Measurements from ENCODE around the gene SPATA24. TPM values are rescaled to one million over a fixed set of nuclear protein-coding genes. Genes with fewer than 3 reads are reported as not detected.

SPATA24 gene
- total and polyA plus RNA-seq, 10 donors: 2.1 to 9.5 (median 4.3) TPM

DNA sequence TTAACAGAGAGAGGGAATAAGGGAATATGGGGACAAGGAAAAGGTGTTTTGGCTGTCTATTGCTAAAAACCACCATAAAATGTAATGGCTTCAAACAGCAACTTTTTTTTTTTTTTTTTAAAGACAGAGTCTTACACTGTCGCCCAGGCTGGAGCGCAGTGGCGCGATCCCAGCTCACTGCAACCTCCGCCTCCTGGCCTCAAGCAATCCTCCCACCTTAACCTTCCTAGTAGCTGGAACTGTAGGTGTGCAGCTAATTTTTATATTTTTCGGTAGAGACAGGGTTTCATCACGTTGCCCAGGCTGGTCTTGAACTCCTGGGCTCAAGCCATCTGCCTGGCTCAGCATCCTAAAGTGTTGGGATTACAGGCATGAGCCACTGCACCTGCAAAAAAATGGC, 4.3 kb upstream of the SPATA24 start:
- intact Hi-C loops (cut with DNase I; ENCODE audit: low total_unique reads): no loop called here
- 92 to 95% (median 94%) methylated on average over 7 of the region's 7 CpGs for WGBS, 5 donors
- TF ChIP-seq POLR2A (IDR thresholded peaks at IDR 0.05): no peak
- TF ChIP-seq CTCF (IDR thresholded peaks at IDR 0.05 in 8 of 11, conservative IDR thresholded peaks at IDR 0.05 in 3 of 11): no peak
- no peak for TF ChIP-seq POLR2AphosphoS5 (IDR thresholded peaks at IDR 0.05)

GRCh38 chr5:139407517-139407916, 3.6 kb upstream of the SPATA24 start:
- intact Hi-C loops (cut with DNase I; ENCODE audit: low total_unique reads): no loop called here
- peaks cover 9 to 36% (median 26%) of the 10 kb centered on the region in 6 donors for H3K4me1 ChIP-seq
- H3K27ac ChIP-seq: peak overlapping the region in 6 of 8 donors; percentile 39 to 70 (median 46)
- TF ChIP-seq POLR2A (IDR thresholded peaks at IDR 0.05) (no peak), POLR2AphosphoS5 (IDR thresholded peaks at IDR 0.05) (no peak), CTCF (IDR thresholded peaks at IDR 0.05 in 8 of 11, conservative IDR thresholded peaks at IDR 0.05 in 3 of 11) (no peak)
- H3K4me3 ChIP-seq: no peak overlapping the region
- no peaks in the 10 kb centered on the region for H3K36me3 ChIP-seq
- DNase-seq: no peak
- no peaks in the 10 kb centered on the region for H3K9me3 ChIP-seq
- no peaks in the 10 kb centered on the region for H3K27me3 ChIP-seq (replicated peaks in 1 of 7)

More for the DNA sequence above, 4.3 kb upstream of the SPATA24 start:
- H3K27me3 ChIP-seq (replicated peaks in 1 of 7): no peaks in the 10 kb centered on the region
- no peak for DNase-seq
- H3K36me3 ChIP-seq: no peaks in the 10 kb centered on the region
- peak overlapping the region in 5 of 8 donors; percentile 41 to 65 (median 49) for H3K27ac ChIP-seq
- no peak overlapping the region for H3K4me3 ChIP-seq
- H3K4me1 ChIP-seq: peaks cover 7 to 29% (median 19%) of the 10 kb centered on the region in 6 donors
- H3K9me3 ChIP-seq: no peaks in the 10 kb centered on the region

DNA sequence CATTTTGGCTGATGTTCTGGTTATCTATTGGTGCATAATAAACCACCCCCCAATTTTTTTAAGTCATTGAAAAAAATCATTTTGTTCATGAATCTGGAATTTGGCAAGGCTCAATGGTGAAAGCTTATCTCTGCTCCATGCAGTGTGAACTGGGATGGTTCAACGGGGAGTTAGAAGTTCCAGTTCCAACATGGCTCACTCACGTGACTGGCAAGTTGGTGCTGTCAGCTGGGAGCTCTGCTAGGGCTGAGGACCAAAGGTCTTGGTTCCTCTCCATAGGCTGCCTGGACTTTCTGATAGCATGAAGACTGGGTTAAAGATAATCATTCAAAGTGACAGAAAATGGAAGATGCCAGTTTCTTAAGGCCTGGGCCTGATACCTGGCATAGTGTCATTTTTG, 3.1 kb upstream of the SPATA24 start:
- intact Hi-C loops (cut with DNase I; ENCODE audit: low total_unique reads): no loop called here

GRCh38 chr5:139404484-139404840, 573 bp upstream of the SPATA24 start:
- Histone ChIP-seq H3K36me3 (peaks cover 0 to 16% (median 0%) of the 10 kb centered on the region in 6 donors), H3K4me1 (peaks cover 9 to 39% (median 26%) of the 10 kb centered on the region in 6 donors), H3K27me3 (replicated peaks in 1 of 7) (no peaks in the 10 kb centered on the region), H3K4me3 (peak overlapping the region in 6 of 8 donors; percentile 41 to 73 (median 54)), H3K27ac (peak overlapping the region; percentile 77 to 95 (median 92)), H3K9me3 (no peaks in the 10 kb centered on the region)
- DNase-seq: no peak
- TF ChIP-seq POLR2AphosphoS5 (IDR thresholded peaks at IDR 0.05) (no peak), POLR2A (IDR thresholded peaks at IDR 0.05) (no peak), CTCF (IDR thresholded peaks at IDR 0.05 in 8 of 11, conservative IDR thresholded peaks at IDR 0.05 in 3 of 11) (no peak)
- intact Hi-C loops (cut with DNase I; ENCODE audit: low total_unique reads): no loop called here
- 66 to 78% (median 69%) methylated on average over 5 of the region's 5 CpGs for WGBS, 5 donors

More for the DNA sequence above, 3.1 kb upstream of the SPATA24 start:
- TF ChIP-seq POLR2AphosphoS5 (IDR thresholded peaks at IDR 0.05): no peak
- no peak for TF ChIP-seq POLR2A (IDR thresholded peaks at IDR 0.05)
- TF ChIP-seq CTCF (IDR thresholded peaks at IDR 0.05 in 8 of 11, conservative IDR thresholded peaks at IDR 0.05 in 3 of 11): no peak
- Histone ChIP-seq H3K27ac (peak overlapping the region in 6 of 8 donors; percentile 39 to 70 (median 46)), H3K9me3 (no peaks in the 10 kb centered on the region), H3K27me3 (replicated peaks in 1 of 7) (no peaks in the 10 kb centered on the region), H3K4me1 (peaks cover 9 to 39% (median 26%) of the 10 kb centered on the region in 6 donors), H3K4me3 (no peak overlapping the region), H3K36me3 (no peaks in the 10 kb centered on the region)
- 80 to 96% (median 92%) methylated on average over 2 of the region's 2 CpGs for WGBS, 5 donors
- DNase-seq: no peak
